Measurements from ENCODE around the gene MAP2K5. TPM values are rescaled to one million over a fixed set of nuclear protein-coding genes. Genes with fewer than 3 reads are reported as not detected.

MAP2K5 gene
- total RNA-seq, 4 donors from 2014 or later: 7.7 to 15.1 (median 12.0) TPM

DNA sequence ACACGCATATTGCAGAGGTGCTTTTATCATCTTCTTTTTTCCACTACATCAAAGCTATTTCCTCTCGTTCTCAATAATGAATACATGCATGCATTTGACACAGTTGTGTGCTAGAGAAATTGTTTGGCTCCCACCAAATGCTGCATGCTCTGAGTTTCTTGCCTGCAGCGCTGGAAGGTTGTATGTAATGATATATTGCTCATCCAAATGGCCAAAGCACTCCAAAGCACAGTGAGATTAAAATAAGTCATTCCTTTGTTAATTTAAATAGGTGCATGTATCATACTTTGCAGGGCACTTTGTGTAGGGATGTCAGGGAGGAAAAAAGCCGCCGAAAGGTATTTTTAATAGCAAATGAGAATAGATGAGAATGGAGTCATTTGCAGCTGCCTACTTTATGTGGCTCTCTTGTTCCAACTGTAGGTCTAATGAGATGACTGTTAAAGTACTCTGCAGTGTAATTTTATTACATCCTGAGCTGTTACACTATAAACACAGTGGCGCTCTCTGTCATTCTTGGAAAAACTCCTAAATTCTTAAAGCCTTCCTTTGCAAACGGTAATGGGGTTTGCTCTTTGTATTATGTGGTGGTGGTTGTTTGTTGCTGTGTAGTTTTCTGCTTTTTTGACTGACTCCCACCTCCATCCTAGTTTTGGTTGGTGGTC is 225.9 kb downstream of the MAP2K5 start:
- no peak for ATAC-seq
- peaks cover 0 to 25% of the 10 kb centered on the region in 2 donors for H3K36me3 ChIP-seq
- WGBS, 2 donors (ENCODE audit: low coverage in 1 of 2): 56 to 80% methylated on average over 5 to 7 of the region's 7 CpGs

GRCh38 chr15:67769497-67770357 is 227.2 kb downstream of the MAP2K5 start:
- ATAC-seq: no peak
- TF ChIP-seq POLR2AphosphoS5 (IDR thresholded peaks at IDR 0.05): no peak
- TF ChIP-seq EP300 (IDR thresholded peaks at IDR 0.05): no peak
- TF ChIP-seq, protein P1, sequence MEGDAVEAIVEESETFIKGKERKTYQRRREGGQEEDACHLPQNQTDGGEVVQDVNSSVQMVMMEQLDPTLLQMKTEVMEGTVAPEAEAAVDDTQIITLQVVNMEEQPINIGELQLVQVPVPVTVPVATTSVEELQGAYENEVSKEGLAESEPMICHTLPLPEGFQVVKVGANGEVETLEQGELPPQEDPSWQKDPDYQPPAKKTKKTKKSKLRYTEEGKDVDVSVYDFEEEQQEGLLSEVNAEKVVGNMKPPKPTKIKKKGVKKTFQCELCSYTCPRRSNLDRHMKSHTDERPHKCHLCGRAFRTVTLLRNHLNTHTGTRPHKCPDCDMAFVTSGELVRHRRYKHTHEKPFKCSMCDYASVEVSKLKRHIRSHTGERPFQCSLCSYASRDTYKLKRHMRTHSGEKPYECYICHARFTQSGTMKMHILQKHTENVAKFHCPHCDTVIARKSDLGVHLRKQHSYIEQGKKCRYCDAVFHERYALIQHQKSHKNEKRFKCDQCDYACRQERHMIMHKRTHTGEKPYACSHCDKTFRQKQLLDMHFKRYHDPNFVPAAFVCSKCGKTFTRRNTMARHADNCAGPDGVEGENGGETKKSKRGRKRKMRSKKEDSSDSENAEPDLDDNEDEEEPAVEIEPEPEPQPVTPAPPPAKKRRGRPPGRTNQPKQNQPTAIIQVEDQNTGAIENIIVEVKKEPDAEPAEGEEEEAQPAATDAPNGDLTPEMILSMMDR (IDR thresholded peaks at IDR 0.05): no peak
- no peak for TF ChIP-seq POLR2A (IDR thresholded peaks at IDR 0.05)
- Histone ChIP-seq H3K27me3 (no peaks in the 10 kb centered on the region), H3K4me1 (no peaks in the 10 kb centered on the region), H3K4me3 (no peak overlapping the region), H3K27ac (no peak overlapping the region), H3K36me3 (peaks cover 0 to 36% of the 10 kb centered on the region in 2 donors), H3K9me3 (no peaks in the 10 kb centered on the region)
- 84 to 89% methylated on average over 9 to 13 of the region's 13 CpGs for WGBS, 2 donors (ENCODE audit: low coverage in 1 of 2)

More for the DNA sequence above, 225.9 kb downstream of the MAP2K5 start:
- Histone ChIP-seq H3K27me3 (no peaks in the 10 kb centered on the region), H3K4me1 (no peaks in the 10 kb centered on the region), H3K9me3 (no peaks in the 10 kb centered on the region), H3K27ac (no peak overlapping the region), H3K4me3 (no peak overlapping the region)
- TF ChIP-seq, protein P1 (IDR thresholded peaks at IDR 0.05): no peak
- no peak for TF ChIP-seq POLR2A (IDR thresholded peaks at IDR 0.05)
- no peak for TF ChIP-seq EP300 (IDR thresholded peaks at IDR 0.05)
- TF ChIP-seq POLR2AphosphoS5 (IDR thresholded peaks at IDR 0.05): no peak

- Histone ChIP-seq H3K4me1 (no peaks in the 10 kb centered on the region), H3K36me3 (peaks cover 0 to 38% of the 10 kb centered on the region in 2 donors), H3K27me3 (no peaks in the 10 kb centered on the region), H3K4me3 (no peak overlapping the region), H3K27ac (no peak overlapping the region), H3K9me3 (no peaks in the 10 kb centered on the region)
- TF ChIP-seq POLR2A (IDR thresholded peaks at IDR 0.05) (no peak), POLR2AphosphoS5 (IDR thresholded peaks at IDR 0.05) (no peak), EP300 (IDR thresholded peaks at IDR 0.05) (no peak)
- TF ChIP-seq, protein P1 (IDR thresholded peaks at IDR 0.05): no peak
- WGBS, 2 donors (ENCODE audit: low coverage in 1 of 2): 94 to 96% methylated on average over 3 of the region's 3 CpGs
- no peak for ATAC-seq
Observed at GRCh38 chr15:67770358-67770628, 227.8 kb downstream of the MAP2K5 start.

DNA sequence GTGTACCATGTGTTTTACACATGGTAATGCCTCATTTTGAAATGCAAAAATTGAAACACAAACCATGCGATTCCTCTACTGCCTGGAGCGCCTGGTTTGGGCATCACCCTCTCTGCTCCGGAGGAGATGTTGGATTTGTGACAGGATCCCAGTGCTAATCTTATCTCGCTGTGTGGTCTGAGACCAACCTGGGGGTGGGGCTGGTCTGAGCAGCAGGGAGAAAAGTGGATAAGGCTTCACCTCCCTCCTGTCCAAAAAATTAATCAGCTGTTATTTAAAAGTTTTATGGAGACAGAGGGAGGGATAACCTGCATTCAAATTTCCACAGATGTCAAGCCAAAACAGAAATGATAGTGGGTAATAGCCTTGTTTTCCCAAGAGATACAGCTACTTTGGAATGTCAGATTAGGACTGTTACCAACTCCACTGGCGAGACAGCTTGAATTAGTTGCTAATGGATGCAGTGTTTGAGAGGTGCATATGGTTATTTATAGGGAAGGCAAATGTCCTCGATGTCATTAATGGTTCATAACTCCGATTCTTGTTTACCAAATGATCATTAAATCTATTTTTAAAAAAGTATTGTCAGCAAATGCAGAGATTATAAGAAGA is 228.8 kb downstream of the MAP2K5 start:
- Histone ChIP-seq H3K27me3 (no peaks in the 10 kb centered on the region), H3K4me1 (no peaks in the 10 kb centered on the region), H3K9me3 (no peaks in the 10 kb centered on the region), H3K27ac (no peak overlapping the region), H3K36me3 (peaks cover 0 to 35% of the 10 kb centered on the region in 2 donors), H3K4me3 (no peak overlapping the region)
- TF ChIP-seq EP300 (IDR thresholded peaks at IDR 0.05) (no peak), POLR2A (IDR thresholded peaks at IDR 0.05) (no peak), POLR2AphosphoS5 (IDR thresholded peaks at IDR 0.05) (no peak)
- ATAC-seq: no peak
- 59 to 71% methylated on average over 4 to 7 of the region's 7 CpGs for WGBS, 2 donors (ENCODE audit: low coverage in 1 of 2)

GRCh38 chr15:67774626-67775025 is 232.1 kb downstream of the MAP2K5 start:
- no peak overlapping the region for H3K4me3 ChIP-seq
- no peak for TF ChIP-seq POLR2A (IDR thresholded peaks at IDR 0.05)
- TF ChIP-seq, protein P1 (IDR thresholded peaks at IDR 0.05): no peak
- no peak for TF ChIP-seq POLR2AphosphoS5 (IDR thresholded peaks at IDR 0.05)
- no peak for TF ChIP-seq EP300 (IDR thresholded peaks at IDR 0.05)
- WGBS, 2 donors (ENCODE audit: low coverage in 1 of 2): 86% methylated on average over 2 of the region's 3 CpGs; no CpG with 5 or more reads in 1 of the 2 donors
- H3K36me3 ChIP-seq: peaks cover 0 to 28% of the 10 kb centered on the region in 2 donors
- ATAC-seq: no peak
- no peaks in the 10 kb centered on the region for H3K9me3 ChIP-seq
- H3K27me3 ChIP-seq: no peaks in the 10 kb centered on the region
- no peak overlapping the region for H3K27ac ChIP-seq
- no peaks in the 10 kb centered on the region for H3K4me1 ChIP-seq
